ENCODE measurements around the gene SYT8.

GRCh38 chr11:1859004-1859403 lies 24.2 kb downstream of the SYT8 start:
- TF ChIP-seq, protein P1, sequence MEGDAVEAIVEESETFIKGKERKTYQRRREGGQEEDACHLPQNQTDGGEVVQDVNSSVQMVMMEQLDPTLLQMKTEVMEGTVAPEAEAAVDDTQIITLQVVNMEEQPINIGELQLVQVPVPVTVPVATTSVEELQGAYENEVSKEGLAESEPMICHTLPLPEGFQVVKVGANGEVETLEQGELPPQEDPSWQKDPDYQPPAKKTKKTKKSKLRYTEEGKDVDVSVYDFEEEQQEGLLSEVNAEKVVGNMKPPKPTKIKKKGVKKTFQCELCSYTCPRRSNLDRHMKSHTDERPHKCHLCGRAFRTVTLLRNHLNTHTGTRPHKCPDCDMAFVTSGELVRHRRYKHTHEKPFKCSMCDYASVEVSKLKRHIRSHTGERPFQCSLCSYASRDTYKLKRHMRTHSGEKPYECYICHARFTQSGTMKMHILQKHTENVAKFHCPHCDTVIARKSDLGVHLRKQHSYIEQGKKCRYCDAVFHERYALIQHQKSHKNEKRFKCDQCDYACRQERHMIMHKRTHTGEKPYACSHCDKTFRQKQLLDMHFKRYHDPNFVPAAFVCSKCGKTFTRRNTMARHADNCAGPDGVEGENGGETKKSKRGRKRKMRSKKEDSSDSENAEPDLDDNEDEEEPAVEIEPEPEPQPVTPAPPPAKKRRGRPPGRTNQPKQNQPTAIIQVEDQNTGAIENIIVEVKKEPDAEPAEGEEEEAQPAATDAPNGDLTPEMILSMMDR (IDR thresholded peaks at IDR 0.05): no peak
- no peak for TF ChIP-seq POLR2AphosphoS5 (IDR thresholded peaks at IDR 0.05)

All from prostate gland (tissue), 2 donors.